Mesendoderm (in vitro differentiated cells): Measurements from ENCODE around the gene ATL2.

Experiments
- DNase-seq: peaks from one replicate; pipeline ENCODE4 v3.0.0; 2013
- H2AK5ac ChIP-seq: 2 replicates; pipeline ENCODE4 v1.6.1; 2013; ENCODE audit warnings: low read length, inconsistent platforms
- H2BK120ac ChIP-seq: 2 replicates; pipeline ENCODE4 v1.6.1; 2013; ENCODE audit warnings: low read depth, mild to moderate bottlenecking, low read length, moderate library complexity, mixed read lengths
- H2BK15ac ChIP-seq: replicated peaks from 2 replicates; pipeline ENCODE4 v1.6.1; 2013; ENCODE audit warnings: low read depth, mild to moderate bottlenecking, moderate library complexity
- H2BK5ac ChIP-seq: 2 replicates; pipeline ENCODE4 v1.6.1; 2013; ENCODE audit warnings: low read length, inconsistent platforms
- H3K18ac ChIP-seq: 2 replicates; pipeline ENCODE4 v1.6.1; 2013; ENCODE audit warnings: mild to moderate bottlenecking, low read length, mixed read lengths
- H3K23ac ChIP-seq: one replicate; pipeline ENCODE4 v1.6.1; 2013; ENCODE audit warnings: low read length
- H3K27ac ChIP-seq: 2 replicates; pipeline ENCODE4 v1.5.1; 2013; ENCODE audit warnings: low read depth, mild to moderate bottlenecking, inconsistent platforms, low read length, moderate library complexity
- H3K27me3 ChIP-seq: 2 replicates; pipeline ENCODE4 v1.6.1; 2013; ENCODE audit warnings: low read length, control low read depth, mild to moderate bottlenecking, inconsistent platforms; ENCODE audit not compliant: insufficient read depth, poor library complexity
- H3K36me3 ChIP-seq: 2 replicates; pipeline ENCODE4 v1.6.1; 2013; ENCODE audit warnings: low read length, inconsistent platforms; ENCODE audit not compliant: control insufficient read depth, insufficient read depth
- H3K4ac ChIP-seq: one replicate; pipeline ENCODE4 v1.6.1; 2013; ENCODE audit warnings: low read depth, mild to moderate bottlenecking, low read length, moderate library complexity
- H3K4me1 ChIP-seq: 2 replicates; pipeline ENCODE4 v1.6.1; 2013; ENCODE audit warnings: low read depth, low read length, inconsistent platforms; ENCODE audit not compliant: control insufficient read depth
- H3K4me2 ChIP-seq: 2 replicates; pipeline ENCODE4 v1.6.1; 2013; ENCODE audit warnings: low read length
- H3K4me3 ChIP-seq: 2 replicates; pipeline ENCODE4 v1.5.1; 2013; ENCODE audit warnings: mild to moderate bottlenecking, low read length
- H3K56ac ChIP-seq: one replicate; pipeline ENCODE4 v1.6.1; 2013; ENCODE audit warnings: low read length
- H3K79me1 ChIP-seq: 2 replicates; pipeline ENCODE4 v1.6.1; 2013; ENCODE audit warnings: low read length, inconsistent platforms
- H3K79me2 ChIP-seq: 2 replicates; pipeline ENCODE4 v1.6.1; 2013; ENCODE audit warnings: mild to moderate bottlenecking, low read length; ENCODE audit not compliant: control insufficient read depth, insufficient read depth
- H3K9ac ChIP-seq: 2 replicates; pipeline ENCODE4 v1.6.1; 2013; ENCODE audit warnings: low read length, inconsistent platforms
- H4K5ac ChIP-seq: one replicate; pipeline ENCODE4 v1.6.1; 2013; ENCODE audit warnings: low read length
- H4K8ac ChIP-seq: one replicate; pipeline ENCODE4 v1.6.1; 2013; ENCODE audit warnings: low read depth, mild to moderate bottlenecking, control low read depth, low read length, moderate library complexity
- WGBS: extraction: QIAGEN DNeasy Blood & Tissue Kit; methylation state at CpG from one replicate; pipeline ENCODE4 v1.1.7; 2013; ENCODE audit warnings: low lambda C conversion rate, missing lambda C conversion rate; ENCODE audit not compliant: insufficient coverage; ENCODE audit errors: extremely low coverage; 5-methylcytosine and 5-hydroxymethylcytosine counted together

Gene ATL2

DNA sequence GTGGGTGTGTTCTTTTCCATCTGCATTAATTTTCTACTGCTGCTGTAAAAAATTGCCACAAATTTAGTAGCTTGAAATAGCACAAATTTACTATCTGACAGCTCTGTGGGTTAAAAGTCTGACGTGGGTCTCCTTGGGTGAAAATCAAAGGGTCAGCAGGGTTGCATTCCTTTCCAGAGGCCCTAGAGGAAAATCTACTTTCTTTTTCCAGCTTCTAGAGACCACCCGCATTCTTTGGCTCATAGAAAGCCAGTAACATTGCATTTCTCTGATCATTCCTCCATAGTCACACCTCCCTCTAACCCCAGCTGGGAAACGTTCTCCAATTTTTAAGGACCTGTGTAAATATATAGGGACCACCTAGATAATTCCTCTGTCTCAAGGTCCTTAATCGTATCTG, 128.8 kb downstream of the ATL2 start:
- no peak overlapping the region for H3K27ac ChIP-seq
- H3K18ac ChIP-seq: no peak overlapping the region
- H2BK15ac ChIP-seq: no peak overlapping the region
- H2AK5ac ChIP-seq: no peak overlapping the region
- H3K4me3 ChIP-seq: no peak overlapping the region
- no peak overlapping the region for H4K5ac ChIP-seq
- no peaks in the 10 kb centered on the region for H3K4me1 ChIP-seq
- H3K4ac ChIP-seq: no peak overlapping the region
- DNase-seq: no peak
- H3K27me3 ChIP-seq: no peaks in the 10 kb centered on the region
- no peaks in the 10 kb centered on the region for H3K79me2 ChIP-seq
- no CpG with 5 or more reads among the region's 4 CpGs for WGBS
- H3K4me2 ChIP-seq: no peak overlapping the region
- H3K9ac ChIP-seq: no peak overlapping the region
- H4K8ac ChIP-seq: no peak overlapping the region
- no peak overlapping the region for H2BK120ac ChIP-seq
- no peak overlapping the region for H3K23ac ChIP-seq
- no peaks in the 10 kb centered on the region for H3K79me1 ChIP-seq
- H3K56ac ChIP-seq: no peak overlapping the region
- H3K36me3 ChIP-seq: no peaks in the 10 kb centered on the region
- H2BK5ac ChIP-seq: no peak overlapping the region

DNA sequence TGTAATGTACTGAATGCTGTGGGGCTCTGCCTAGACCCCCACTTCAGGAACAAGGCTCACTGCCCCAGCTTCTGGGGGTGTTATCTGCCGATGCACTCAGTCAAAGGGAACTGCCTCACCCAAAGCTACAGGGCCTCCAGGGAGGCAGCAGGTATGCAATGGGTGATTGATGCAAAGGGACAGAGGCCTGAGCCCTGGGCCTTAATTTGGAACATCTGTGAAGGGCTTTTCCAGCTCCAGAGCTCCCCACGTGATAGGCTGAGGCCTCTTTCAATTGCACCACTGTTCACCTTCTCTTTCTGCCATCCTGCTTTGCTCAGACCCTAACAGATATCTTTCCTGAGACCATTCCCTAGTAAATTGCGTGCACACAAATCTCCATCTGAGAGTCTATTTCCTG, 131.0 kb downstream of the ATL2 start:
- H3K4me1 ChIP-seq: no peaks in the 10 kb centered on the region
- no peak overlapping the region for H2AK5ac ChIP-seq
- no peak overlapping the region for H3K4me3 ChIP-seq
- no peaks in the 10 kb centered on the region for H3K79me2 ChIP-seq
- H3K27me3 ChIP-seq: no peaks in the 10 kb centered on the region
- H2BK5ac ChIP-seq: no peak overlapping the region
- no peaks in the 10 kb centered on the region for H3K79me1 ChIP-seq
- no peak overlapping the region for H3K4me2 ChIP-seq
- no peak overlapping the region for H2BK15ac ChIP-seq
- no peak overlapping the region for H3K56ac ChIP-seq
- WGBS: no CpG with 5 or more reads among the region's 3 CpGs
- no peak overlapping the region for H4K8ac ChIP-seq
- H3K9ac ChIP-seq: no peak overlapping the region
- no peaks in the 10 kb centered on the region for H3K36me3 ChIP-seq
- no peak overlapping the region for H3K27ac ChIP-seq
- no peak overlapping the region for H4K5ac ChIP-seq
- no peak for DNase-seq
- no peak overlapping the region for H3K4ac ChIP-seq
- no peak overlapping the region for H3K23ac ChIP-seq
- H2BK120ac ChIP-seq: no peak overlapping the region
- H3K18ac ChIP-seq: no peak overlapping the region

DNA sequence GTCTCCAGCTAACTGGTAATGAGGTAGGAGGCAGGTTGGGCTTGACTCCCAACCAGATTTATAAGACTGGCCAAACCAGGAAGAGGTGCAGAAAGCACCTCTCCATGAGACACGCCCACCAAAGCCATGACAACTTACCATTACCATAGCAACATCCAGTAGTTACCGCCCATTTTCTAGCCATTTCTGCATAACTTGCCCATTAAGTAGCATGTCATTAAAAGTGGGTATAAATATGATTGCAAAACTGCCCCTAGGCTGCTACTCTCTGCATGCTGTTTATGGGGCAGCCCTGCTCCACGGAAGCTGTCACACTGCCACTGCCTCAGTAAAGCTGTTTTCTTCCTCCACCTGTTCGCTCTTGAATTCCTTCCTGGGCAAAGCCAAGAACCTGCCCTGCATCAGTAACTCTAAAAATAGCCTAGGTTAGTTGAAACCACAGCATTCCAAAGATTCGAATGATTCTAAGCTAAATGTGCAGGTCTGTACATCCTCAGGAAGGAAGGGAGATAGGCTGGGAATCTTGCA, 131.9 kb downstream of the ATL2 start:
- no peak overlapping the region for H3K4ac ChIP-seq
- H4K8ac ChIP-seq: no peak overlapping the region
- H3K56ac ChIP-seq: no peak overlapping the region
- no peaks in the 10 kb centered on the region for H3K79me1 ChIP-seq
- no peak overlapping the region for H3K4me3 ChIP-seq
- no peaks in the 10 kb centered on the region for H3K36me3 ChIP-seq
- H3K27ac ChIP-seq: no peak overlapping the region
- H3K27me3 ChIP-seq: no peaks in the 10 kb centered on the region
- no peak overlapping the region for H3K4me2 ChIP-seq
- H3K18ac ChIP-seq: no peak overlapping the region
- H2BK120ac ChIP-seq: no peak overlapping the region
- no peak overlapping the region for H2AK5ac ChIP-seq
- no peak overlapping the region for H2BK15ac ChIP-seq
- no peak overlapping the region for H3K9ac ChIP-seq
- peak; percentile 56 for DNase-seq
- H3K4me1 ChIP-seq: no peaks in the 10 kb centered on the region
- no peaks in the 10 kb centered on the region for H3K79me2 ChIP-seq
- no peak overlapping the region for H2BK5ac ChIP-seq
- H4K5ac ChIP-seq: no peak overlapping the region
- no CpG with 5 or more reads among the region's 5 CpGs for WGBS
- H3K23ac ChIP-seq: no peak overlapping the region

DNA sequence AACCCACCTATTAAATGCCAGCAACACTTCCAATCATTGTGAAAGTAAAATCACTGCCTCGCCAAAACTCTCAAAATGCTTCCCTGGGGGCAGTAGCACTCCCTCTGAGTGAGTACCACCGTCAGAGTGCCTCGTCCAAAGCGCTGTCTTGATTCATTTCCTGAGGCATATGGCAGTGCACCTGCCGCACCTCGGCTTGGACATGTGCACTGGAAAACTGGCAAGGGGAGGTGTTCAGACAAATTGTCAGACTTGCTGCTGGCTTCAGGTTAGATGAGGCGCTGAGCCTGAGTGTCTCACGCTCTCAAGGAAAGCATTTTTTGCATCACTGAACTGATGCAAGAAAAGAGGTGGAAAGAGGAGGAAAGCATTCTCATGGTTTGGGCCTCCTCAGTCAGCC, 132.8 kb downstream of the ATL2 start:
- Histone ChIP-seq H4K5ac (no peak overlapping the region), H3K79me2 (no peaks in the 10 kb centered on the region), H2AK5ac (no peak overlapping the region), H3K56ac (no peak overlapping the region), H3K9ac (no peak overlapping the region), H3K4ac (no peak overlapping the region), H3K18ac (no peak overlapping the region), H3K23ac (no peak overlapping the region), H3K79me1 (no peaks in the 10 kb centered on the region), H3K4me3 (no peak overlapping the region), H3K36me3 (no peaks in the 10 kb centered on the region), H3K27me3 (no peaks in the 10 kb centered on the region), H3K27ac (no peak overlapping the region), H4K8ac (no peak overlapping the region), H2BK5ac (no peak overlapping the region), H3K4me2 (no peak overlapping the region), H2BK15ac (no peak overlapping the region), H2BK120ac (no peak overlapping the region), H3K4me1 (no peaks in the 10 kb centered on the region)
- no CpG with 5 or more reads among the region's 8 CpGs for WGBS
- DNase-seq: no peak
